HepG2 (cell line): ENCODE data around the gene TGM5. TPM values are rescaled to one million over a fixed set of nuclear protein-coding genes. Genes with fewer than 3 reads are reported as not detected.
A peak's percentile ranks its signal among the peaks of the same experiment; 100 is the strongest.

Experiments
- CTCF ChIP-seq: sonication (generic); formaldehyde crosslinking; IDR thresholded peaks from 2 replicates; pipeline ENCODE4 v1.5.0; 2020; ENCODE audit warnings: mild to moderate bottlenecking, missing genetic modification reagents, moderate library complexity
- E2F2 ChIP-seq: sonication (generic); formaldehyde crosslinking; IDR thresholded peaks from 2 replicates; pipeline ENCODE4 v1.4.0; 2020; ENCODE audit warnings: missing genetic modification reagents, borderline replicate concordance
- ELF1 ChIP-seq: sonication (generic); formaldehyde crosslinking; IDR thresholded peaks from 2 replicates; pipeline ENCODE4 v1.4.0; 2020; ENCODE audit warnings: missing genetic modification reagents
- GTF3A ChIP-seq: sonication (generic); formaldehyde crosslinking; conservative IDR thresholded peaks from 2 replicates; pipeline ENCODE4 v1.4.0; 2020; ENCODE audit warnings: mild to moderate bottlenecking, missing genetic modification reagents
- JUND ChIP-seq: sonication (generic); formaldehyde crosslinking; IDR thresholded peaks from 2 replicates; pipeline ENCODE4 v1.8.0; 2022; ENCODE audit warnings: mild to moderate bottlenecking, missing genetic modification reagents
- KAT8 ChIP-seq: IDR thresholded peaks from 2 replicates; pipeline ENCODE4 v1.6.1; 2016; ENCODE audit warnings: missing genetic modification reagents, missing compliant biosample characterization
- MAX ChIP-seq: IDR thresholded peaks from 2 replicates; pipeline ENCODE4 v1.6.1; 2012; ENCODE audit warnings: inconsistent platforms
- MEIS2 ChIP-seq: sonication (generic); formaldehyde crosslinking; IDR thresholded peaks from 2 replicates; pipeline ENCODE4 v1.9.0; 2021; ENCODE audit warnings: mild to moderate bottlenecking, missing genetic modification reagents
- MYPOP ChIP-seq: sonication (generic); formaldehyde crosslinking; IDR thresholded peaks from 2 replicates; pipeline ENCODE4 v1.8.1; 2023; ENCODE audit warnings: mild to moderate bottlenecking, moderate library complexity, missing genetic modification reagents
- NCOA5 ChIP-seq: sonication (generic); formaldehyde crosslinking; IDR thresholded peaks from 2 replicates; pipeline ENCODE4 v1.4.0; 2020; ENCODE audit warnings: missing genetic modification reagents
- RBM39 ChIP-seq: fragments of 200-400 bp; formaldehyde crosslinking; IDR thresholded peaks from one replicate; pipeline ENCODE4 v1.6.1; 2018; ENCODE audit warnings: antibody characterized with exemption, mild to moderate bottlenecking, low read depth, low read length; ENCODE audit not compliant: poor library complexity, severe bottlenecking
- RCOR2 ChIP-seq: IDR thresholded peaks from 2 replicates; pipeline ENCODE4 v1.6.1; 2016; ENCODE audit warnings: missing biosample characterization, missing genetic modification reagents
- SMYD3 ChIP-seq: sonication (generic); formaldehyde crosslinking; IDR thresholded peaks from 2 replicates; pipeline ENCODE4 v1.8.1; 2023; ENCODE audit warnings: mild to moderate bottlenecking, missing genetic modification reagents
- STAT5B ChIP-seq: sonication (generic); formaldehyde crosslinking; IDR thresholded peaks from 2 replicates; pipeline ENCODE4 v1.4.0; 2020; ENCODE audit warnings: missing genetic modification reagents
- TRIM24 ChIP-seq: sonication (generic); formaldehyde crosslinking; IDR thresholded peaks from 2 replicates; pipeline ENCODE4 v1.8.0; 2022; ENCODE audit warnings: mild to moderate bottlenecking, missing genetic modification reagents
- UBTF ChIP-seq: sonication (generic); formaldehyde crosslinking; IDR thresholded peaks from 2 replicates; pipeline ENCODE4 v1.4.0; 2020; ENCODE audit warnings: mild to moderate bottlenecking, missing genetic modification reagents
- ZMYM4 ChIP-seq: sonication (generic); formaldehyde crosslinking; IDR thresholded peaks from 2 replicates; pipeline ENCODE4 v1.8.1; 2023; ENCODE audit warnings: mild to moderate bottlenecking, missing genetic modification reagents
- ZNF468 ChIP-seq: sonication (generic); formaldehyde crosslinking; IDR thresholded peaks from 2 replicates; pipeline ENCODE4 v1.8.0; 2022; ENCODE audit warnings: mild to moderate bottlenecking, moderate library complexity, missing genetic modification reagents
- ZNF607 ChIP-seq: sonication (generic); formaldehyde crosslinking; IDR thresholded peaks from 2 replicates; pipeline ENCODE4 v1.5.1; 2020; ENCODE audit warnings: missing genetic modification reagents, mild to moderate bottlenecking, borderline replicate concordance
- ZNF709 ChIP-seq: sonication (generic); formaldehyde crosslinking; IDR thresholded peaks from 2 replicates; pipeline ENCODE4 v1.5.0; 2020; ENCODE audit warnings: mild to moderate bottlenecking, missing genetic modification reagents
- ZNF772 ChIP-seq: sonication (generic); formaldehyde crosslinking; IDR thresholded peaks from 2 replicates; pipeline ENCODE4 v1.5.0; 2020; ENCODE audit warnings: mild to moderate bottlenecking, missing genetic modification reagents
- ZNF780A ChIP-seq: sonication (generic); formaldehyde crosslinking; IDR thresholded peaks from 2 replicates; pipeline ENCODE4 v1.8.0; 2022; ENCODE audit warnings: mild to moderate bottlenecking, missing genetic modification reagents, moderate library complexity
- ZZZ3 ChIP-seq: sonication (generic); formaldehyde crosslinking; IDR thresholded peaks from 2 replicates; pipeline ENCODE4 v1.4.0; 2020; ENCODE audit warnings: missing genetic modification reagents, mild to moderate bottlenecking, borderline replicate concordance
- polyA plus RNA-seq, 8 experiments: library from polyadenylated mRNA; depleted of rRNA in 3 of 8; stranded (reverse) in 7 of 8; unstranded in 1 of 8; fragments of >200 nt; fragmentation: Illumina TruSeq in 4 of 8; extraction: Trizol in 4 of 8; gene quantifications; 2 replicates each; pipeline versions ENCODE4 v1.2.1 to v1.2.3, GENCODE V29; 2011 to 2016; ENCODE audit warnings: low read depth in 4 of 8, missing spikeins in 1 of 8, mixed read lengths in 1 of 8; ENCODE audit not compliant: insufficient read depth in 1 of 8
- total RNA-seq, 5 experiments: library from RNA; depleted of rRNA; stranded (reverse); fragments of >200 nt; fragmentation: Illumina TruSeq; extraction: Trizol; gene quantifications; 2 replicates each; pipeline ENCODE4 v1.2.3, GENCODE V29; 2016; ENCODE audit warnings: low read depth in 1 of 5

The TGM5 gene
- total and polyA plus RNA-seq, 2 of the 13 experiments (the other 11 are each of a cell fraction or from before 2014, with no cell fraction given): 0.18 to 0.65 TPM

GRCh38 chr15:43185157-43186002 lies 81.3 kb downstream of the TGM5 start, which contains the start of gene CCNDBP1 (continued):
- TF ChIP-seq MEIS2 (CRISPR knock-in tag) (peak; percentile 87), NCOA5 (no peak), JUND (no peak), STAT5B (CRISPR knock-in tag) (no peak), TRIM24 (CRISPR knock-in tag) (no peak), GTF3A (CRISPR knock-in tag) (no peak), ZNF709 (CRISPR knock-in tag) (no peak; the same call in 1 of the 2 replicates), UBTF (CRISPR knock-in tag) (peak; percentile 88), ZNF772 (CRISPR knock-in tag) (peak; percentile 94; the same call in 1 of the 2 replicates), ZZZ3 (peak; percentile 1; the same call in 1 of the 2 replicates), ZMYM4 (CRISPR knock-in tag) (peak; percentile 74), E2F2 (CRISPR knock-in tag) (peak; percentile 73; the same call in 1 of the 2 replicates), RCOR2 (CRISPR knock-in tag) (no peak), SMYD3 (CRISPR knock-in tag) (no peak), MYPOP (CRISPR knock-in tag) (peak; percentile 71; the same call in 1 of the 2 replicates), KAT8 (peak; percentile 94), ELF1 (CRISPR knock-in tag) (peak; percentile 98), RBM39 (peak; percentile 81), ZNF468 (CRISPR knock-in tag) (no peak), ZNF780A (CRISPR knock-in tag) (no peak), ZNF607 (CRISPR knock-in tag) (no peak), CTCF (CRISPR knock-in tag) (peak; percentile 51), MAX (peak; percentile 93)
